Kidney glomerular epithelial cell (primary cell): ENCODE measurements around the gene MEX3C.

Experiments used
- DNase-seq: peaks from one replicate; lab custom pipeline; 2025; lab: John Stamatoyannopoulos, UW

MEX3C gene

DNA sequence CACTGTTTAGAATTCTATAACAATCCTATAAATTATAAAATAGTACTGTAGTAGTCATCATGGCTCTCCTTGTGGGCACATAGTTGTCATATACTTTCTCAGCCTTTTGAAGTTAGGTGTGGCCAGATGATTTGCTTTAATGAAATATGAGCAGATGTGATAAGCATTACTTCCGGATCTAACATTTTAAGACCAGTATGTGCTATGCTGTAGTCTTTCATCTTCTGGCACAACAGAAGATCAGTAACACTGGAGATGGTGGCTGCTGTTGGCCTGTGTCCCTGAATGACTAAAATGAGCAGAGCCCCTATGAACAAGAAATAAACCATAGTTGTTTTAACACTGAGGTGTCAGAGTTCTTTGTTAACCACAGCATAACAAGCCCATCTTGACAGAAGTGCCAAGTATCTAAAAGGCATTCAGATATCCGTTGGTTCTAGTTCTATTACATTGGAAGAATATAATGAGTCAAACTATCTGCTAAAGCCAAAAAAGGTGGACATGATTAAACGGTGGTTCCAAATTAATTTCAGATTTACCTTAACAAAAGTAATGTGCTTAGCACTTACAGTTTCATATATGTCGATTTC, 6.3 kb downstream of the MEX3C start:
- DNase-seq: no peak

DNA sequence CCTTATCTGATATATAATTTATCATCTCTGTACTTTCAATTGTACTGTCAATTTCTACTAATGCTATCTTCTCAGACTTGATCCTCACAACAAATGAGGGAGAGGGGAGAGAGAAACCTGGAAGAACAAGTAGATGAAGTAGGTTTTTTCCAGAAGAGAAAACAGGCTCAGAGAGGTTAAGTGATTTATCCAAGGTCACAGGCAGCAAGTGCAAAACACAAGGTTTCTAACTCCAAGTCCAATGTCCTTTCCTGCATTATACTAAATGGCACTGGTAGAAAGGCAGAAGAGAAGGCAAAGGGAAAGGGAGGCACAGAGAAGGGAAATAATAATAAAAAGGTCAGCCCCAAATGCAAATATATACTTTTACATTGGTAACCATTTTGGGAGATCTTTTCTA, 7.5 kb downstream of the MEX3C start:
- no peak for DNase-seq

DNA sequence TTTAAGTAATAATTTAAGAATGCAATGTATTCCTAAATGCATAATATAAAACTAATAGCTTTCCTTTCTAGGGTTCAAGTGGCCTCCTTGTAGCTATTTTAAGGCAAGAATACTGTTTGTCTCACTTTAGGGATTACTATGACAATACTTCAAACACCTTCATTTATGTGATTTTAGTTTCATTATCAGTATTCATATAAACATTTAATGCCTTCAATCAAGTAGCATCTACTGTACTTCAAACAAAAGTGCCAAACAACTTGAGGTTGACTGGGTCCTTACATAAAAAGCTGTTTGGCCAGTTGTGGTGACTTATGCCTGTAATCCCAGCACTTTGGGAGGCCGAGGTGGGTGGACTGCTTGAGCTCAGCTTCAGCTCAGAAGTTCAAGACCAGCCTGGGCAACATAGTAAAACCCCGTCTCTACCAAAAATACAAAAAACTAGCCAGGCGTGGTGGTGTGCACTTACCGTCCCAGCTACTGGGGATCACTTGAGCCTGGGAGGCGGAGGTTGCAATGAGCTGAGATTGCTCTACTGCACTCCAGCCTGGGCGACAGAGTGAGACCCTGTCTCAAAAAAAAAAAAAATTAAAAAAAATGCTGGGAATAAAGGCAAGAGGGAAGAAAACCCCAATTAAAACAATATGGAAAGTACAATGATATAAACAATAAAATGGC, 9.3 kb downstream of the MEX3C start:
- no peak for DNase-seq

DNA sequence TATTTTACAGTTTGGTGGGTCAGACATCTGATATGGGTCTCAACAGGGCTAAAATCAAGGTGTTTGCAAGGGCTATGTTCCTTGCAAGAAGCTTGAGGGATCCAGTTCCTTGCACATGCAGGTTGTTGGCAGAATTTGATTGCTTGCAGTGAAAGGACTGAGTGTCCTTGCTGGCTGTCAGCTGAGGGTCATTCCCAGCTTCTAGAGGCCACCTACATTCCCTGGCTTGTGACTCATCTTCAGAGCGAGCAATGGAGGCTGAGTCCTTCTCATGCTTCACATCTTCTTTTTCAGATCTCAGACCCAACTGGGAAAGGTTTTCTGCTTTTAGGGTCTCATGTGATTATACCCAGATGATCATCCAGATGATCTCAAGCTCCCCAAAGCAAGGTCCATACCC, 12.4 kb downstream of the MEX3C start:
- no peak for DNase-seq

DNA sequence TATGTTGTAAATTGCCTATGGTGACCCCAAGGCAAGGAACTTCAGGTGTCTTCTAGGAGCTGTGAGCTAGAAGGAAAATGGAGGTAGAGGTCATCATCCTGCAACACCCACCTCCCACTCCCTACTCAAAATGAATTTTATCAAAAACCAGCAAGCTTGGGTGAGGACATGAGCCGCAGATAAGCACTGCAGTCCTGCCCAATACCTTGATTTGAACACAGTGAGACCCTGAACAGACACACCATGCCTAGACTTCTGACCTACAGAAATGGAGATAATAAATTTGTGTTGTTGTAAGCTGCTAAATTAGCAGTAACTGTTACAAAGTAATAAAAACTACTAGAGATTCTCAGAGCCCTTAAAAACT, 13.4 kb downstream of the MEX3C start:
- DNase-seq: no peak

DNA sequence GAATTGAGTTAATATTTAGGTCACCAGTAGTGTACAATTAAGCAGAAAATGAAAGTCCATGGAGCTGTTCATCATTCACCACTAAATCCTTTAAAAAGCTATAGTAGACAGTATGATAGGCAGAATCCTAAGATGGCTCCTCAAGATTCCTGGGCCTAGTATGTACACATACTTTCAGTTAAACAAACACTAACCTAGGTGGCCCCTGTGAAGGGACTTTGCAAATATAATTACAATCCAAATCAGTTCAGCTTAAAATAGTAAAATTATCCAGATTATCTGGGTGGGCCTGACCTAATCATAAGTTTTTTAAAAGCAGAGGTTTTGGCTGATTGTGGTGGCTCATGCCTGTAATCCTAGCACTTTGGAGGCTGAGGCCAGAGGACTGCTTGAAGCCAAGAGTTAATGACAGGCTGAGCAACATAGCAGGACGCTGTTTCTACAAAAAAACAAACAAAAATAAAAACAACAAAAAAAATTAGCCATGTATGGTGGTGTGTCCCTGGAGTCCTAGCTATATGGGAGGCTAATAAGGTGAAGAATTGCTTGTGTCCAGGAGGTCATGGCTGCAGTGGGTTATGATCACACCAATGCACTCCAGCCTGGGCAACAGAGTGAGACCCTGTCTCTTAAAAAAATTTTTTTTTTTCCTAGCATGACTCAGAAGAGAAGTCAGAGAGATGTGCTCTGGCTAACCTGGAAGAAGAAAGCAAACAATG, 13.9 kb downstream of the MEX3C start:
- DNase-seq: no peak

DNA sequence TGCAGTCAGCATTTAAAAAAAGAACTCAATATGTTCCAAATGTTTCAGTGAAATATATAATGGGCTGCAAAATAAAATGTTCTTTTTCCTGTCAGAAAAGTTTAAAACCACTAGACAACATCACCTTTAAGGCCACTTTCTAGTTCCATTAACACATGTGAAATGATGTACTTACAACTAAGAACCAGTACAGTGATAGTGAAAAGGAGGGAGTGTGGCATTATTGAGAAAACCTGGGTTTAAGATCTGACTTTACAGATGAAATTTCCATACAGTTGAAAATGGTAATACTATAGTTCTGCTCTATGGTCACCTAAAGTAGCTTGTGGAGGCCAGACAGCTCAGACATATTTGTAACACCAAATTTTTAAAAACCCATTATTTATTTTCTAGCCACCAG, 14.7 kb downstream of the MEX3C start:
- DNase-seq: no peak

DNA sequence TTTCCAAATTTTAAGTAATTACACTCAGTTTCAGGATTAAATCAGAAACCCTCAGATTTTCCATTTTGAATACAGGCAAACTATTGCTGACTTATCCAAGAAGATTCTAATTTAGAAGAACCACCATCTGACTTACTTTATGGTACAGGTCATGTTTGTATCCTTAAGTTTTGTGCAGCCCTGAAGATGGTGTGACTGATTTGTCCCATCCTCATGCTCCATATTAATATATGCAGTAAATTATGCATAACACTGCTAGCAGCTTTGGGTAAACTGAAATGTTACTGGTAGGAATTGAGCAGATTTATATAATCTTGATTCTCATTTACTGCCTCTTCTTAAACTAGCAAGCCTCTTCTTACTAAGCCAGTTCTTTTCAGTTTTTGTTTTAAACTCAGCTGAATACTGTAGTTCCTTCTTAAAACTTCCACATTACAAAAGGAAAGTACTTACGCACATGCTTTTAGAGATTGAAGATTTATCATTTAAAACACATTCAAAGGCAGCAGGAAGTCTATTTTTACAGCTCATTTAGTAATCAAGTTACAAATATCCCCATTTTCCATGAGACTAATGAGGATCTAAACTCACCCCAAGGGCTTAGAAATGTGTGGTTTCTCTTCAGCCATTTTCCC, 25.7 kb downstream of the MEX3C start:
- DNase-seq: no peak

DNA sequence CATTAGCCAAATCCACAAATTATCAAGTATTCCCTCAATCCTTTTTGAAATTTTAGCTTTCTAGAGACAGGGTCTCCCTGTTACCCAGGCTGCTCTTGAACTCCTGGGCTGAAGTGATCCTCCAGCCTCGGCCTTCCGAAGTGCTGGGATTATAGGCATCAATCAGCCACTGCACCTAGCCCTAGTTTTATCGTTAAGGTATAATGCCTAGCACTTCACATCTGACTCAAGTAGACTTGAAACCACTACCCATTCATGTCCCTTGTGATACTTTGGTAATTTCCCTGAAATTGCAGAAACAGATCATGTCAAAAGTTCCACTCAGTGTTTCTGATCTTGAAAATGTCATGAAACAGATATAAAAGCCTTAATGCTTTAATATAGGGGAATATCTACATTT, 26.3 kb downstream of the MEX3C start:
- DNase-seq: no peak

DNA sequence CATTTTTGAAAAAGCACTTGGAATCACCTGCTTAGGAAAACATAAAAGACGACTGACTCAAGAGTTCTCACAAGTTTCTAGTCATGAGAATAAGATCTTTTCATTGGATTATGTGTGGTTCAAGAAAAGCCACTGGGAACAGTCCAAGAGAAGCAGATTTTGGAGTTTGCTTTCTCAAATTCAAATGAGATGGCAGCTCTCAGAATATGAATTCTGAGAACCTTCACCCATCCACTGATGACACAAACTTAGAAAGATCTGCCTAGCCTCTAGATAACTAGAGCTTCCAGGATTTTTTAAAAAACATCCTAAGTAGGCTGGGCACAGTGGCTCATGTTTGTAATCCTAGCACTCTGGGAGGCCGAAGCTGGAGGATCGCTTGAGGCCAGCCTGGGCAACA, 26.8 kb downstream of the MEX3C start:
- DNase-seq: no peak

DNA sequence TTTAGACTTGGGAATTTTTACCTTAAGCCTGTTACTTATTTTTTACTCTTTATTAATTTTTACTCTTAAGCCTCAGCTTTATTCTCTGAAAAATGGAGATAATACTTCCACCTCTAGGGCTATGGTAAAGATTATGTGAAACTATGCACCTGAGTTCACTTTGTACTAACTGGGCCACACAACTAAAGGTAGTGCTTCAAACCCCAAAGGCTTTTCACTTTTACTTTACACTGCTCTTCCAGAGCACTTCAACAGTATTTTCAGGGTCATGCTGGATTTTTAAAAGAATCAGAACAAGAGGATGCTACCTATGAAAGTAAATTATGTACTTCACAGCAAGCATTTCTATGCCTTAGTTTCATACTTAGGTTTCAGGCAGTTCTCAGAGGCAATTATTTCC, 27.8 kb downstream of the MEX3C start:
- no peak for DNase-seq

DNA sequence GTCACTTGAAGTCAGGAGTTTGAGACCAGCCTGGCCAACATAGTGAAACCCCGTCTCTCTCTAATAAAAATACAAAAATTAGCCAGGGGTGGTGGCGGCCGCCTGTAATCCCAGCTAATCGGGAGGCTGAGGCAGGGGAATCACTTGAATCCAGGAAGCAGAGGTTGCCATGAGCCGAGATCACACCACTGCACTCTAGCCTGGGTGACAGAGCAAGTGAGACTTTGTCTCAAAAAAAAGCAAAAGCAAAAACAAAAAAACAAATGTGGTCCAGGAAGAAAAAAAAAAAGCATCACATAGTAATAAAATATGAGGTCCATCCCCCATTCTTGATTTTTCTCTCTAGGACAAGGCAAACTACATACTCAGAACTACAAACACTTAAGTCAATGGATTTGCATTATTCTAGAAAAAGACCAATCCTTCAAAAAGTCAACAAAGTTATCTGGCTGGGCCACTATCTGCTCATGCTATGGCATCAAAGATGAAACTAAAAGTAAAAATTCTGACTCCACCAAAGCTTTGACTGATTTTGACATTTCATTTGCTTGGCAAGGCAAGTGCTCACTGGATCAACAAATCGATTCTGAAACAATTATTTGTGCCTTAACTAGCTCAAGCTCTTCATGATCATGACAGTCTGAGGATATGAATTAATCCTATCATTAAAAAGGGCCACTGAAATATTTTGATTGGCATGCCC, 28.4 kb downstream of the MEX3C start:
- DNase-seq: no peak

DNA sequence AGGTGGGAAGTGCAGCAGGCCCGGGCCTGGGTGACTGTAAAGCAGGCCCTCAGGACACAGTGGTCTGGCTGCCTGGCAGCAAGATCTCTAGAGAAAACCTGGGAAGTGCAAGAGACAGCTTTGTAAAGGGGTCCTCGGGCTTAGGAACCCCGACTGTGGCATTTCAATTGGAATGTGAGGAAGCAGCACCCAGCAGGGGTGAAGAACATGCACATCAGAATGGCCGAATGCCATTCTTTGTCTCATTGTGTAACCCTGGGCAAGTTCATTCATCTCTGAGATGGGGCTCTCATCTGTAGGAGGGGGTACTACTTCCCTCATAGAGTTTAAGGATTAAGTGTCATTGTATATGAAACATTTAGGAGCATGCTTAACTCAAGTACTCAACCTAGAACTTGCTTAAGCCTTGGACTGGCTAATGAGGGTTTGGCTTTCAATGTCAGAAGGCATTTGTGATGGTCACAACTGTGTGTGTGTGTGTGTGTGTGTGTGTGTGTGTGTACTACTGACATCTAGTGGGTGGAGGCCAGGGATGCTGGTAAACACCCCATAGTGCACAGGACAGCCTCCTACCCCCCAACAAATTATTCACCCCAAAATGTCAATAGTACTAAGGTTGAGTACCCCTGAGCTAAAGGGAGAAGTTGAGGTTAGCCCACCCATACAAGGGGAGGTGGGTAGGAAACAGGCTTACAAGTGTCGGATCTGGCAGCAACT, 29.3 kb downstream of the MEX3C start:
- DNase-seq: no peak

DNA sequence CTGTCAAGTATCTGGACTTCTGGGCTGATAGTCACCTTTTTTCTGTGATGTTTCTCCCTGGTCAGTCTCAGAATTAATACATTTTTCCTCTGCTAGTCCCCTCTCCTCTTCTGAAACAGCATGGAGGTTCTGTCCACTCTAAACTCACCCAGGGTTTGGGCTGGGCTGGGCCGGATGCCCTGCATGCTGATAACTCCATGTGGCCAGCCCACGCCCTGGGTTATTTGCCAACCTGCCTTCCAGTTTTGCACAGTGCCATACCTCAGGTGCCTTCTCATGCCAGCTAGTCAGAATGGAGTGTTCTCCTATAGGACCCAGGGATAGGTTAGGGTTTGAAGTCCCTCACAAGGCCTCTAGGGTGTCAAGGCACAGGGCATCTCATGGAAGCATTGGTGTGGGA, 32.2 kb downstream of the MEX3C start:
- DNase-seq: no peak

DNA sequence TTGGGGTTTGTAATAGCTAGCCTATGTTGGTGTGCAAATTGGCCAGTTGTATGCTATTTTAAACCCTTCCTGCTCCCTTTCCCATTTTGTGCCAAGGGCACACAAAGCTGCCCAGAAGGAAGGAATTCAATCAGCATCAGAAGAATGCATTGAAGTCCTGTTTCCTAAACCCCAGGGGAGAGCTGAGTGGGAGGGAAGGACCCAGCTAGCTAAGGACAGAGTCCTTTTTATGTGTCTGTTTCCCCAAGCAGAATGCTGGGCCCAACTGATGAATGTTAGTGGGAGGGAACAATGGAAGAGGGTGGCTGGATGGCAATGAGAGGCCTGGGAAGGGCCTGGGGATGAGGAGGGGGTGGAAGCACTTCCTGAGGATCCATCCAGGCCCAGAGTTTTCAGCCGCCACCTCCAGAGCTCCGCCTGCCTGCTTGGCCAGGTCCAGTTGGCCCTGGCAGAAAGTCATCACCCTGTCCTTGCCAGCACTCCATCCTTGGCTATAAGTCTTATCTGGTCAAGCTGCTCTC, 32.7 kb downstream of the MEX3C start:
- no peak for DNase-seq

DNA sequence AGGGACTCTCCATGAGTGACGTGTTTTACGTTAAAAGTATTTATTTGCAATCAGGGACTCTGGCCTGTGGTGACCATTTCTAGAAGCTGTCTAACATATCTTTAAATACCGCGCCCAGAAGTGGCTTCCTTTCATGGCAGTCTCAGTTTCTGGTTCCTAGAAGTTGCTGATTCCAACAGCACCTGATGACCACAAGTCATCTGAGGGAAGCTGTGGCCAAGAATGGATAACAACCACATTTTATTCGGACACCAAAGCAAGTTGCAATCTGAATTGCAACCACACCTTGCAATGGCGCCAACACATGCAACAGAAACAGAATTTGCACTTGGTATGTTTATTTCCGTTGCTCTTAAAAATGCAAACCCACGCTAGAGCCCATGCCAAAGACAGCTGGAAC, 33.1 kb downstream of the MEX3C start:
- no peak for DNase-seq

DNA sequence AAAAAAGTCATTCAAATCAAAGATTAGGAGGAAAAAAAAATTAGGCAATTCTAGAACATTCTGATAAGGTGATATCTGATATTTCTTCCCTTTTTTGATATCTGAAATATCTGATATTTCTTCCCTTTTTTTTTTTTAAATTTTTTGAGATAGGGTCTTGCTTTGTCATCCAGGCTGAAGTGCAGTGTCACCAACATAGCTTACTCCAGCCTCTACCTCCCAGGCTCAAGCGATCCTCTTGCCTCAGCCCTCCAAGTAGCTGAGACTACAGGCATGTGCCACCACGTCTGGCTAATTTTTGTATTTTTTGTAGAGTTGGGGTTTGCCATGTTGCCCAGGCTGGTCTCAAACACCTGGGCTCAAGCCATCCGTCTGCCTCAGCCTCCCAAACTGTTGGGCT, 33.9 kb downstream of the MEX3C start:
- no peak for DNase-seq

DNA sequence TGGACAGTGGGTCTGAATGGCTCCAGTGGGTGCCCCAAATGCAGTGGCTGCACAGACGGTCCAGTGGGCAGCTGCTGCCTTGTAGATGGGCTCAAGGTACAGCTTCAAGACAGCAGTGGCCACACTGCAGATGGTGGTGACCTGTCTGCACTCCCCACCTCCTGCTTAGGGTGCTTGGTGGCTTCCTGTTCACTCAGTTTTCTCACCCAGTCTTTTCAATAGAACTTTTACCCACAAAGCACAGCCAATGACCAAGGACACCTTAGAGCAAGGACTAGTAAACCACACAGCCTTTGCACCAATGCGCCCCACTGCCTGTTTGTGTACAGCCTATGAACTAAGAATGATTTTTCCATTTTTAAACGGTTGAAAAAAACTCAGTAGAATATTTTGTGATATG, 34.9 kb downstream of the MEX3C start:
- DNase-seq: no peak

DNA sequence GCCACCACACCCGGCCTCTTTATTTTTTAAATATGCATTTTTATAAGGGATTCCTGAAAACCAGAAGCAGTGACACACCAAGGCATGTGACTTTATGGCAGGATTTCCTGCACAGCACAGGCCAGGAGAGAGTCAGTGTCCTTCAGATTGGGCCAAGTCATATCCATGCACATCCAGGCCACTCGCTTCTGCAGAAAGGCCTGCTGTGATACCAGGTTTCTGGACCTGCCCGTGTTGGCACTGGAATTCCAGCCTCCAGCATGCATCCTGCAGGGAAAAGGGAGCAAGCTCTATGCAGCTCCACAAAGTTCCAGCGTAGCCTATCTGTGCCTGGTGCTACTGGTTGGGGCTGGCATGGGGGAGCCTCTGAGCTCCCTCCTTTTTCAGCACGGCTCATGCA, 36.8 kb downstream of the MEX3C start:
- DNase-seq: no peak

DNA sequence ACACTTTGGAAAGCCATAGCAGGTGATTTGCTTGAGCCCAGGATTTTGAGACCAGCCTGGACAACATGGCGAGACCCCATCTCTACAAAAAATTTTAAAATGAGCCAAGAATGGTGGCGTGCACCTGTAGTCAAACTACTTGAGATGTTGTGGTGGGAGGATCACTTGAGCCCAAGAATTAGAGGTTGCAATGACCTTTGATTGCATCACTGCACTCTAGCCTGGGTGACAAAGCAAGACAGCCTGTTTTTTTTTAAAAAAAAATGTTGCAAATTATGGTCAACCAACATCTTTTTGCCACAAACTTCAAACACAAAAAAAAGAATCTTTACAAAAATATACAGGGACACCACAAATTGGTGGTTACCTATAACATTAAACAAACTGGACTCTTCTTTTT, 40.3 kb downstream of the MEX3C start:
- DNase-seq: no peak

DNA sequence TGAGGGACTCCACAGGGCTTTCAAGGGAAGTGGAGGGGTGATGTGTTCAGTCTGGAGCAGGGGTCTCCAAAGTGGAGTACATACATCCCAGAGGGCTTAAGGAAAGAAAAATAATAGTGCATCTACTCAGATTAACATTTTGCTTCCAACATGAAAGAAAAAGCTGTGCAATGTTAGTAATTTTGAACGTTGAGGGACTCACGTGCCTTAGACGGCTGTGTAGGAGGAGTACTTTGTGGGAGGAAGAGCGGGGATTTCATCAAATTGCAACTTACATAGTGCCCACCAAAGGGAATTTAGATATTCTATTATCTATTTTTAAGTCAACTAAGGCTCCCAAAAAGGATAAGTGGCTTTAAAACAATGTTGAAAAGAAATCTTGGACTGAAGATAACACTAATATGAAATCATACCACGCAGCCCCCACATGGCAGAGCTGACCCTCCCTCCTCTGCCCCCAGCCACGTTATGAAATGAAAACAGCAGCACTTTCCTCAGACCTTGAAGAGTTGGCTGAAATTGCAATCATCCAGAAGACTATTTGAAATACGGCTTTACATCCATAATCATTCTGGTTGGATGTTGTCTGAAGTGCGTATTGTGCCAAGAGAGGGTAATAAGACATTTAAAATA, 42.9 kb downstream of the MEX3C start:
- DNase-seq: no peak
